Hepatocyte (in vitro differentiated cells): ENCODE data around the gene TF.

Experiments
- EZH2 ChIP-seq: fragments of 200-600 bp; sonication (generic); IDR thresholded peaks from 2 replicates; pipeline ENCODE4 v1.6.1; 2016; ENCODE audit warnings: antibody characterized with exemption, mild to moderate bottlenecking, borderline replicate concordance
- EZH2phosphoT487 ChIP-seq: fragments of 200-600 bp; sonication (generic); IDR thresholded peaks from one replicate; pipeline ENCODE4 v1.6.1; 2018; ENCODE audit warnings: antibody characterized with exemption, mild to moderate bottlenecking, low read depth, moderate library complexity; ENCODE audit not compliant: unreplicated experiment, severe bottlenecking
- TF ChIP-seq, protein P1 (sequence below): fragments of 200-600 bp; sonication (generic); IDR thresholded peaks from 2 replicates; pipeline ENCODE4 v1.5.1; 2016; ENCODE audit warnings: antibody characterized with exemption, mild to moderate bottlenecking; ENCODE audit not compliant: poor library complexity

DNA sequence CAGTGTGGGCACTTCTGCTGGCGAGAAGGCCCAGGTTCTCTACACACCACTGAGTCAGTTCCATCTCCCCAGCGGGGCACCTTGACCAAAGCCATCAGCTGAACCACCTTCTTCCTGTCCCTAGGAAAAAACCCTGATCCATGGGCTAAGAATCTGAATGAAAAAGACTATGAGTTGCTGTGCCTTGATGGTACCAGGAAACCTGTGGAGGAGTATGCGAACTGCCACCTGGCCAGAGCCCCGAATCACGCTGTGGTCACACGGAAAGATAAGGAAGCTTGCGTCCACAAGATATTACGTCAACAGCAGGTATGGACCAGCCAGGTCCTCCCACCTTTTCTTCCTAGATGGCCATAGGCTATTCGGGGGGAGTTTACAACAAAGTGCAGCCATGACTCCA, 29.1 kb downstream of the TF start:
- TF ChIP-seq, protein P1, sequence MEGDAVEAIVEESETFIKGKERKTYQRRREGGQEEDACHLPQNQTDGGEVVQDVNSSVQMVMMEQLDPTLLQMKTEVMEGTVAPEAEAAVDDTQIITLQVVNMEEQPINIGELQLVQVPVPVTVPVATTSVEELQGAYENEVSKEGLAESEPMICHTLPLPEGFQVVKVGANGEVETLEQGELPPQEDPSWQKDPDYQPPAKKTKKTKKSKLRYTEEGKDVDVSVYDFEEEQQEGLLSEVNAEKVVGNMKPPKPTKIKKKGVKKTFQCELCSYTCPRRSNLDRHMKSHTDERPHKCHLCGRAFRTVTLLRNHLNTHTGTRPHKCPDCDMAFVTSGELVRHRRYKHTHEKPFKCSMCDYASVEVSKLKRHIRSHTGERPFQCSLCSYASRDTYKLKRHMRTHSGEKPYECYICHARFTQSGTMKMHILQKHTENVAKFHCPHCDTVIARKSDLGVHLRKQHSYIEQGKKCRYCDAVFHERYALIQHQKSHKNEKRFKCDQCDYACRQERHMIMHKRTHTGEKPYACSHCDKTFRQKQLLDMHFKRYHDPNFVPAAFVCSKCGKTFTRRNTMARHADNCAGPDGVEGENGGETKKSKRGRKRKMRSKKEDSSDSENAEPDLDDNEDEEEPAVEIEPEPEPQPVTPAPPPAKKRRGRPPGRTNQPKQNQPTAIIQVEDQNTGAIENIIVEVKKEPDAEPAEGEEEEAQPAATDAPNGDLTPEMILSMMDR, result no peak
- TF ChIP-seq EZH2phosphoT487 (no peak), EZH2 (no peak)
